NCI-H1105 treated with DMSO at 0.1 percent for 48 hours (cell line): ENCODE measurements around the gene DGLUCY.
"Not testable (repeated sequence)": the region's sequence is repeated elsewhere in the genome, so short reads cannot be mapped to it uniquely, and the experiment has no call there.

ENCODE experiments used
- DNase-seq: peaks from one replicate; lab custom pipeline; 2025; lab: John Stamatoyannopoulos, UW

The DGLUCY gene

GRCh38 chr14:91234791-91235114 is 120.9 kb downstream of the DGLUCY start:
- no peak for DNase-seq

DNA sequence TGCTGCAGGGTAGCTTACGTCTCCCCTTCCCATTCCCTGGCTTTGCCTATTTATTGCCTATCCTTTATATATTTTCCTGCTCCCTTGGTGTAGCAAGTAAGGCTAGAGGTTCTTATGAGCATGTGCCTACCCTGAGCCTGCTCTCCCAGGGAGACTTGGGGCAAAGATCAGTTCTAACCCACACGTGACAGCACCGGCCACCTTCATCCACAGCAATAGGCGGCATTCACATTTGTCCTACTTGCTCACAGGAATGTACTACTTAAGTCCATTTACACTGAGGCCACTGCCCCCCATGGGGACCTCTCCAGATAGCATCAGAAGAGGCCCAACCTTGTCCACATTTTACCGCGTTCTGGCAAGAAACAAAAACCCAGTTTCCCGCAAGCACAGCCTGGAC is 122.0 kb downstream of the DGLUCY start:
- no peak for DNase-seq

GRCh38 chr14:91237219-91237618 is 123.3 kb downstream of the DGLUCY start:
- no peak for DNase-seq

DNA sequence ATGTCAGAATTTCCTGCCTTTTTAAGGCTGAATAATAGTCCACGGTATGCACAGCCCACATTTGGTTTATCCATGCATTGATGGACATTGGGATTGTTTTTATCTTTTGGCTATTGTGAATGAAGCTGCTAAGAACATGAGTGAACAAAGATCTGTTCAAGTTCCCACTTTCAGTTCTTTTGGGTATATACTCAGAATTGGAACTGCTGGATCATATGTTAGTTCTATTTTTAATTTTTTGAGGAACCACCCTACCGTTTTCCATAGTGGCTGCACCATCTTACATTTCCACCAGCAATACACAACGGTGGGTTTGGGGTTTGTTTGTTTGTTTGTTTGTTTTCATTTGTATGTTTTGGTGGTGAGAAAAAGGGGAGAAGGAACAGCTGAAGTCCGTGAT is 124.2 kb downstream of the DGLUCY start:
- DNase-seq: no peak

- no peak for DNase-seq
Observed at GRCh38 chr14:91238661-91239060, 124.8 kb downstream of the DGLUCY start.

- no peak for DNase-seq
Observed at GRCh38 chr14:91241863-91242262, 128.0 kb downstream of the DGLUCY start.

DNA sequence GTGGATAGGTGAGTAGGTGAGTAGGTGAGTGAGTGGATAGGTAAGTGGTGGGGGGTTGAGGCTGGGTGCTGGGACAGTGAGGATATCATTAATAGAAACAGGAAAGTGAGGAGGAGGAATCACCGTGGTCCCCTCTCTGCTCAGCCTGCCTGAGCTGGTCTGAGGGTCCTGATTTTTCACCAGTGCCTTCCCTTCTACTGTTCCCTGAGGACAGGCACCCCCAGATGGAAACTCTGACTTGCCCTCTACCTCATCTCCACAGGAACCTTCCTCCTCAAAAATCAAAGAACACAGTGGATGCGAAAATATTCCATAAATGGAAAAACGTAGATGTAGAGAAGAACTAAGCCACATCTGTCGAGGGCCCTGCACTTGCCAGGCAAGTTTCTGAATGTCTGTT is 128.8 kb downstream of the DGLUCY start:
- no peak for DNase-seq

- no peak for DNase-seq
Observed at GRCh38 chr14:91243074-91243471, 129.2 kb downstream of the DGLUCY start.

GRCh38 chr14:91244501-91244901 is 130.6 kb downstream of the DGLUCY start, which contains the start of gene GPR68:
Gene GPR68, minus strand, starts transcription at chr14:91244704. Its CDS starts 9,654 bp downstream, at chr14:91235050.
- peak; percentile 18 for DNase-seq

DNA sequence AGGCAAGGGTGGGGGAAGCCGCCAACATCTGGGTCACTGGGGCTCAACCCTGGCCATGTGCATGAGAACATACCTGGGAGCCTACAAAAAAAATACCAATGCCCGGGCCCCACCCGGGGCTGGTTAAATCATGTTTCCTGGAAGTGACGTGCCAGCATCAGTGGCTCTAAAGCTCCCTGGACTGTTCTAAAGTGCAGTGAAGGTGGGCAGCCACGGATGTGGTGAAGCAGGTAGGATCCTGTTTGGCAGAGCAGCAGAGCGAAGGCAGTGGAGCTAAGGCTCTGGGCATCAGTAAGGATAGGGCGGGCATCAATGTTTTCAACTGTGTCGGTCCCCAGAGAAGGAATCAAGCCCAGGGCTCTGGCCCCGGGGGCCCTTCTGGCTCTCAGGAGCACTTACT is 131.2 kb downstream of the DGLUCY start:
- DNase-seq: no peak

GRCh38 chr14:91245616-91246015 is 131.7 kb downstream of the DGLUCY start:
- DNase-seq: not testable (repeated sequence)

DNA sequence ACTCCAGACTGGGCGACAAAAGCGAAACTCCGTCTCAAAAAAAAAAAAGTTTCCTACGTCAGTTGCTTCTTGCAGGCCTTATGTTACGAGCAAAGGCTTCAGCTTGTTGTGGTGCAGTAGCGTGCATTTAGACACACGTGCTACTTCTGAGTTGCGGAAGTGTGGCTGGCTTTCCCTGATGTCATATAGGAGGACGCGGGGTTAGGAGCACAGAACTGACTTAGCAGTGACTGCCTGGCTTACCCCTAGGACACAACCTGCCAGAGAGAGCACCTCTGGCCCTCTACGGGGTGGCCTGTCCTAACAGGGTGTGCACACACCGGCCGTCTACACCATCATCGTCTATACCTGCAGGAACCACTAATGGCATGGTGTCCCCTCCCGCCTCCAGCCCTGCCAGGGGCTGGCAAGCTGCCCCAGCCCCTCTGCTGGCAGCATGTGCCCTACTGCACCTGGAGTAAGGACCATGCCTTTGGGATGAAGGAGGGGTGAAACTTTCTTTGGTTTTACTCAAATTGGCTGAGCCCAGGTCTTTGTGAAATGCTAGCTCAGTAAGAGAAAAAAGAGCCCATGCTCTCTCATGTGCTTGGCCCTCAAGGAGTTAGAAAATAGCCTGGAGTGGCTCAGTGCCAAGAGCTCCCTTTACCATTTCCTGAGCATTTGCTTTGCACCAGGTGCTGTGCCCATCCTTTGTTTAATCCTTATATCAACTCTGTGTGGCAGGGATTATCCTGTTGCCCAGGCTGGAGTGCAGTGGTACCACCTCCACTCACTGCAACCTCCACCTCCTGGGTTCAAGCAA is 132.4 kb downstream of the DGLUCY start:
- peak; percentile 54 for DNase-seq

DNA sequence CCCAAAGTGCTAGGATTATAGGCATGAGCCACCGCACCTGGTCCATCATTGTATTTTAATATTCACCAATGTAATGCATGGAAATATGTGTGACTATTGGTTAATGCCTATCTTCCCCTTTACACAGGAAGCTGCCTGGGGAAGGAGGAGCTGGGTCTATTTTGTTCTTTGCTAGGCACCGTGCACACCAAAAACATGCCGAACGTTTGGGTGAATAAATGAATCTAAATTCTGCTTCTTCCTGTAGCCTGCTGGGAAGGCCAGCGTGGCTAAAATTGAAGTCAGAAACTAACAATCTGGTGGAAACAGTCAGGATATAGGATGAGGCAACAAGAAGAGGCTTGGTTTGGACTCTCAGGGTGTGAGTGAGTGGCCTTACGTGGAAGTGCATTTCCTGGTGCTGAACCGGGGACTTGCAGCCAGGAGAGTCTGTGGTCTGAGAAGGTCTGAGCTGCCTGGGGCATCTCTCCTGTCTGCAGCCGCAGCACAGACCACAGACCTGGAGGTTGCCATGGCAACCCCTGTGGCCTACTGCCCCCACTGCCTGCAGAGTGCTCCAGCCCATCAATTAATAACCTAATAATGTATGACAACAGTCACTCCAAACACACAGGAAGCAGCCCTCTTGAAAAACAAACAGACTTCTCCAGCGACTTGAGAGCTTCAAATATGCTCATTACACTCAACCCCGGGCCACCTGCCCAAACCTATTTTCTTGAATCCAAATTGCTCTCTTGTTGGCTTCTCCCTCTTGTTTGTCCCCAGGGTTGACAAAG is 136.2 kb downstream of the DGLUCY start:
- peak; percentile 99 for DNase-seq

DNA sequence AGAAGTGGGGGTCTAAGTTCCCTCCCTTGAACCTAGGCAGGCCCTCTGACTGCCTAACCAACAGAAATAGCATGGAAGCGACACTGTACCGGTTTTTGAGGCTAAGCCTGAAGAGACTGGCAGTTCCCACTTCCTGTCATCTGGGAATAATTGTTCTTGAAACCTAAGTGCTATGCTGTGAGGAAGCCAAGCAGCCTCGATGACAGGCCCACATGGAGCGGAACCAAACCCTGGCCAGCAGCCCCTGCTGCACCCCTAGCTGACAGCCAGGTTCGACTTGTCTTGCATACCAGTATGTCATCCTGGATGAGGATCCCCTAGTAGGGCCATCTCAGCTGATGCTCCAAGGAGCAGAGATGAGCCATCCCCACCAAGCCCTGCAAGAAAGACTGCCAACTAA is 137.0 kb downstream of the DGLUCY start:
- peak; percentile 56 for DNase-seq

- no peak for DNase-seq
Observed at GRCh38 chr14:91252871-91253794, 139.3 kb downstream of the DGLUCY start.

GRCh38 chr14:91253795-91254323 is 140.0 kb downstream of the DGLUCY start:
- DNase-seq: no peak

- DNase-seq: no peak
Observed at GRCh38 chr14:91254461-91254860, 140.6 kb downstream of the DGLUCY start.

DNA sequence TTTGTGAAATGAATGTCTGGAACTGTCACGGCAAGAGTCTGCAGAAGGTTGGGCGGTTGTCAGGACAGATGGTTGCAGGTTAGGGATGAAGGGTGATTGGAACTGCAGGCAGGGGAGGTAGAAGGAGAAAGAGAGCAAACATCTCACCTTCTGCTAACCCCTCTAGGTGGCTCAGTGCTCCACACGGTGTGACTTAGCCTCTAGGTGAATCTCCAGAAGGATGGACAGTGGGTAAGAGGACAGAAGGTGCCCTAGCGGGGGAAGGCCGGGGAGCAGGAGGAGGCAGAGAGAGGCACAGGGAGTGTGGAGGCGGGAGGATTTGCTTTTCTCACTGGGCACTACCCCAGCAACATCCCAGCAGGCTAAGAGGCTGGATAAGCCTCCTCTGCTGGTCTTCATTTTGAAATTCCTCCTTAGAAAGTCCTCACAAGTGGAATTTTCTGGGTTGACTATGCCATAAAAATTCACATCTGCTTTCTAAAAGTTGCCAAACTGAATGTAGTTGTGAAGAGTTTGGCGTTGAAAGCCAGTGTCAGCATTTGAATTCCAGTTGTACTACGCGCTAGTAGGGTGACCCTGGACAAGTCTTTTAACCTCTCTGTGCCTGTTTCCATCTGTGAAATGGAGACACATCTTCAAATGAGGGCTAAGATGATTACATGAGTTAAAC is 141.3 kb downstream of the DGLUCY start:
- DNase-seq: no peak

DNA sequence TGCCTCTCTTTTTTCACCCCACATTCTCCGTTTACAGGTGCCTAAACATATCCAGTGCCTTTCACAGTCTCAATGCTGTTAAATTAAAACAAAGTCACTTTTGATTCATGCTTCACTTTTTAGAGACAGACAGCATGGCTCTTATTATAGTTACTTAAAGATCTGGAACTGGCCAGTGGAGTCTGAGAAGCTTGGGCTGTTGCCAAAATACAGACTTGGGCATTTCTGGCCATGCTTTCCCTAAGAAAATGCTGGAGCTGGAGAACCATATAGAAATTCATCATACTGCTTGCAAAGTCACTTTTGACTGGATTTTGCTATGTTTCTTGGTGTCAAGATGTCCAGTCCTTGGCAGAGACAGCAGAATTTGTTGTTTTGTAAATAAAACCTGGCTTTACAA is 142.8 kb downstream of the DGLUCY start:
- no peak for DNase-seq

- DNase-seq: no peak
Observed at GRCh38 chr14:91257328-91258010, 143.6 kb downstream of the DGLUCY start.
